ENCODE results near the gene ANKRD35. TPM values are rescaled to one million over a fixed set of nuclear protein-coding genes. Genes with fewer than 3 reads are reported as not detected.

Gene ANKRD35
- 0.13 and 0.49 TPM in 2 replicates for total RNA-seq

GRCh38 chr1:145885738-145886287, at the start of gene ANKRD35:
ANKRD35 (minus strand) TSS chr1:145885866; CDS start chr1:145885758, 108 bp downstream.

GRCh38 chr1:145927063-145927886, 41.6 kb upstream of the ANKRD35 start, which contains the start of gene RBM8A:
RBM8A (minus strand) TSS chr1:145927484; CDS start chr1:145927426, 58 bp downstream.

GRCh38 chr1:145918144-145918991, 32.7 kb upstream of the ANKRD35 start, which contains the start of gene PEX11B:
PEX11B (minus strand) TSS chr1:145918717; CDS start chr1:145918688, 29 bp downstream.

GRCh38 chr1:145858901-145859490, 26.7 kb downstream of the ANKRD35 start, which contains the start of gene PIAS3:
PIAS3 (minus strand) TSS chr1:145859081; CDS start chr1:145858990, 91 bp downstream.

GRCh38 chr1:145845514-145846161, 40.0 kb downstream of the ANKRD35 start, which contains the start of gene NUDT17:
NUDT17 (plus strand) TSS chr1:145845630; CDS start chr1:145845641, 11 bp downstream.

GRCh38 chr1:145823565-145824498, 61.8 kb downstream of the ANKRD35 start, which contains the start of the genes POLR3C and RNF115:
POLR3C (plus strand) TSS chr1:145824200; CDS start chr1:145825777, 1,577 bp downstream.
RNF115 (minus strand) TSS chr1:145824095; CDS start chr1:145823873, 222 bp downstream.

Other genes starting within 250 kb of the ANKRD35 start
- gene PDZK1, start 178.5 kb downstream of the ANKRD35 start, total RNA-seq: 0.49 and 11.3 TPM in 2 replicates
- gene CD160, start 166.4 kb downstream of the ANKRD35 start, total RNA-seq: not detected in 2 replicates
- 7.7 and 9.4 TPM in 2 replicates for gene RNF115, start 61.8 kb downstream of the ANKRD35 start, total RNA-seq
- gene POLR3C, start 61.7 kb downstream of the ANKRD35 start, total RNA-seq: 29.5 and 30.5 TPM in 2 replicates
- gene NUDT17, start 40.2 kb downstream of the ANKRD35 start, total RNA-seq: 2.8 and 4.1 TPM in 2 replicates
- gene PIAS3, start 26.8 kb downstream of the ANKRD35 start, total RNA-seq: 29.7 and 31.9 TPM in 2 replicates
- gene ITGA10, start 24.2 kb upstream of the ANKRD35 start, total RNA-seq: 3.1 and 8.4 TPM in 2 replicates
- 20.7 and 30.2 TPM in 2 replicates for gene PEX11B, start 32.9 kb upstream of the ANKRD35 start, total RNA-seq
- 54.4 and 130 TPM in 2 replicates for gene RBM8A, start 41.6 kb upstream of the ANKRD35 start, total RNA-seq
- gene LIX1L, start 72.2 kb upstream of the ANKRD35 start, total RNA-seq: 30.0 and 32.6 TPM in 2 replicates
- gene ANKRD34A, start 78.7 kb upstream of the ANKRD35 start, total RNA-seq: 1.0 and 1.1 TPM in 2 replicates
- 6.5 and 12.9 TPM in 2 replicates for gene POLR3GL, start 78.8 kb upstream of the ANKRD35 start, total RNA-seq
- 18.7 and 484 TPM in 2 replicates for gene TXNIP, start 110.7 kb upstream of the ANKRD35 start, total RNA-seq
- gene HJV, start 135.9 kb upstream of the ANKRD35 start, total RNA-seq: not detected in 2 replicates

Measured in mesangial cell (primary cell).